ENCODE measurements around the gene STIMATE. TPM values are rescaled to one million over a fixed set of nuclear protein-coding genes. Genes with fewer than 3 reads are reported as not detected.

Gene STIMATE
- total and polyA plus RNA-seq, 2 of the 4 experiments (the other 2 are of a cell fraction) = 10.6 to 17.8 TPM

GRCh38 chr3:52857133-52857532 is 40.2 kb downstream of the STIMATE start:
- TF ChIP-seq, protein P1, sequence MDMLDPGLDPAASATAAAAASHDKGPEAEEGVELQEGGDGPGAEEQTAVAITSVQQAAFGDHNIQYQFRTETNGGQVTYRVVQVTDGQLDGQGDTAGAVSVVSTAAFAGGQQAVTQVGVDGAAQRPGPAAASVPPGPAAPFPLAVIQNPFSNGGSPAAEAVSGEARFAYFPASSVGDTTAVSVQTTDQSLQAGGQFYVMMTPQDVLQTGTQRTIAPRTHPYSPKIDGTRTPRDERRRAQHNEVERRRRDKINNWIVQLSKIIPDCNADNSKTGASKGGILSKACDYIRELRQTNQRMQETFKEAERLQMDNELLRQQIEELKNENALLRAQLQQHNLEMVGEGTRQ (IDR thresholded peaks at IDR 0.05; ENCODE audit: low read depth, low read length) = no peak
- TF ChIP-seq NFE2L2 (IDR thresholded peaks at IDR 0.05; ENCODE audit: low read depth, low read length) = no peak
- TF ChIP-seq CTCF (conservative IDR thresholded peaks at IDR 0.05; ENCODE audit: low read depth, low read length) = no peak
- no peak for TF ChIP-seq CHD1 (IDR thresholded peaks at IDR 0.05; ENCODE audit: low read depth, low read length)
- no peak for TF ChIP-seq MXI1 (IDR thresholded peaks at IDR 0.05; ENCODE audit: borderline replicate concordance, low read depth, low read length)
- no peak for TF ChIP-seq SMC3 (IDR thresholded peaks at IDR 0.05; ENCODE audit: low read depth, low read length)
- no peak for TF ChIP-seq RAD21 (IDR thresholded peaks at IDR 0.05; ENCODE audit: low read length)
- no peak for TF ChIP-seq BHLHE40 (IDR thresholded peaks at IDR 0.05; ENCODE audit: low read depth, low read length)
- no peak for TF ChIP-seq POLR2A (IDR thresholded peaks at IDR 0.05; ENCODE audit: low read depth, low read length)
- no peak for TF ChIP-seq RFX5 (IDR thresholded peaks at IDR 0.05; ENCODE audit: low read depth, low read length)
- no peak for TF ChIP-seq CEBPB (IDR thresholded peaks at IDR 0.05; ENCODE audit: low read depth, low read length)
- no peak for TF ChIP-seq FOS (IDR thresholded peaks at IDR 0.05; ENCODE audit: low read depth, low read length)
- no peak for TF ChIP-seq MAZ (IDR thresholded peaks at IDR 0.05; ENCODE audit: borderline replicate concordance, low read depth, low read length)
- TF ChIP-seq, protein P2, sequence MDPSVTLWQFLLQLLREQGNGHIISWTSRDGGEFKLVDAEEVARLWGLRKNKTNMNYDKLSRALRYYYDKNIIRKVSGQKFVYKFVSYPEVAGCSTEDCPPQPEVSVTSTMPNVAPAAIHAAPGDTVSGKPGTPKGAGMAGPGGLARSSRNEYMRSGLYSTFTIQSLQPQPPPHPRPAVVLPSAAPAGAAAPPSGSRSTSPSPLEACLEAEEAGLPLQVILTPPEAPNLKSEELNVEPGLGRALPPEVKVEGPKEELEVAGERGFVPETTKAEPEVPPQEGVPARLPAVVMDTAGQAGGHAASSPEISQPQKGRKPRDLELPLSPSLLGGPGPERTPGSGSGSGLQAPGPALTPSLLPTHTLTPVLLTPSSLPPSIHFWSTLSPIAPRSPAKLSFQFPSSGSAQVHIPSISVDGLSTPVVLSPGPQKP (IDR thresholded peaks at IDR 0.05; ENCODE audit: borderline replicate concordance, low read depth, low read length) = no peak
- TF ChIP-seq RCOR1 (IDR thresholded peaks at IDR 0.05; ENCODE audit: insufficient replicate concordance, low read length) = no peak
- intact Hi-C loops (cut with micrococcal nuclease) = no loop called here

More at GRCh38 chr3:52857133-52857532, 40.2 kb downstream of the STIMATE start:
- no peak overlapping the region for H3K23ac ChIP-seq (ENCODE audit: low read depth, low read length)
- no peak overlapping the region for H3K4me2 ChIP-seq (ENCODE audit: low read depth, low read length)
- DNase-seq (no peak), ATAC-seq (ENCODE audit: low read depth) (no peak)
- H3K14ac ChIP-seq (replicated peaks; ENCODE audit: low read depth, low read length) = no peak overlapping the region
- no peak overlapping the region for H4K8ac ChIP-seq (ENCODE audit: low read depth in 2 of 2, low read length in 2 of 2)
- dilution Hi-C loops (cut with HindIII; ENCODE audit: low sequenced_read_pairs, unreplicated experiment) = no loop called here
- H2BK5ac ChIP-seq (ENCODE audit: low read depth, low read length, poor library complexity, severe bottlenecking) = no peak overlapping the region
- WGBS, 2 experiments (ENCODE audit: extremely low coverage in 2 of 2, insufficient read length in 1 of 2) = no CpG with 5 or more reads among the region's 3 CpGs
- H4K20me1 ChIP-seq (ENCODE audit: insufficient read depth, low read length) = peaks cover 7% of the 10 kb centered on the region; the same call in 1 of the 2 replicates
- no peak overlapping the region for H2BK20ac ChIP-seq (ENCODE audit: low read depth, low read length)
- no peak overlapping the region for H3K56ac ChIP-seq (ENCODE audit: extremely low read depth, insufficient read depth, low read length)
- H2AFZ ChIP-seq (replicated peaks; ENCODE audit: low read length, poor library complexity) = no peak overlapping the region
- no peak overlapping the region for H3K4ac ChIP-seq (ENCODE audit: low read depth, low read length)
- POLR2A ChIA-PET (ENCODE audit: unreplicated experiment) = no interaction called here
- H2BK15ac ChIP-seq (ENCODE audit: low read depth, low read length) = no peak overlapping the region
- H3K27me3 ChIP-seq (ENCODE audit: control insufficient read depth, insufficient read depth, low read length) = no peaks in the 10 kb centered on the region
- no peak overlapping the region for H3K27ac ChIP-seq (ENCODE audit: insufficient read depth, low read length)
- no peak overlapping the region for H3K4me3 ChIP-seq (ENCODE audit: insufficient read depth, low read depth, low read length)
- peaks cover 0 to 3% of the 10 kb centered on the region in 2 experiments; a peak in 1 of 4 replicates for H3K79me1 ChIP-seq (ENCODE audit: low read depth in 1 of 2, low read length in 2 of 2)
- no TSS peak for BruUV-seq (replicated peaks)
- no peak overlapping the region for H4K91ac ChIP-seq (ENCODE audit: insufficient read depth, low read depth, low read length)
- peaks cover 12% of the 10 kb centered on the region; the same call in 1 of the 2 replicates for H3K9me1 ChIP-seq (ENCODE audit: insufficient read depth, low read length)
- H3K36me3 ChIP-seq (ENCODE audit: control insufficient read depth, insufficient read depth, low read length) = peaks cover 2% of the 10 kb centered on the region
- CTCF ChIA-PET = no interaction called here
- no peak overlapping the region for H3K9ac ChIP-seq (ENCODE audit: low read depth, low read length)
- no peaks in the 10 kb centered on the region for H3K9me3 ChIP-seq (ENCODE audit: control insufficient read depth, insufficient read depth, low read length)
- no peak overlapping the region for H2AK5ac ChIP-seq (ENCODE audit: low read depth, low read length)
- H3K18ac ChIP-seq (ENCODE audit: low read depth, low read length) = no peak overlapping the region
- peaks cover 2% of the 10 kb centered on the region; the same call in 1 of the 2 replicates for H3K4me1 ChIP-seq (ENCODE audit: control insufficient read depth, insufficient read depth, low read length)
- in situ Hi-C loops (cut with MboI; ENCODE audit: low sequenced_read_pairs) = no loop called here
- H4K5ac ChIP-seq (ENCODE audit: low read depth, low read length) = no peak overlapping the region
- H2AK9ac ChIP-seq (replicated peaks; ENCODE audit: low read depth, low read length, poor library complexity) = no peak overlapping the region
- H2BK120ac ChIP-seq (ENCODE audit: low read depth, low read length) = no peak overlapping the region

All from IMR-90 (cell line).